ENCODE measurements around the gene SORT1. TPM values are rescaled to one million over a fixed set of nuclear protein-coding genes. Genes with fewer than 3 reads are reported as not detected.

Gene SORT1
- total RNA-seq, 4 donors from 2014 or later = 92.6 to 136 (median 134) TPM

GRCh38 chr1:109263234-109263596, 134.5 kb downstream of the SORT1 start:
- WGBS = 77% methylated on average over 6 of the region's 12 CpGs
- DNase-seq (ENCODE audit: extremely low spot score) = no peak
- H3K4me3 ChIP-seq = no peak overlapping the region
- H3K4me1 ChIP-seq = peaks cover 4 to 22% (median 17%) of the 10 kb centered on the region in 4 donors
- H3K27me3 ChIP-seq = no peaks in the 10 kb centered on the region
- no peaks in the 10 kb centered on the region for H3K9me3 ChIP-seq
- intact Hi-C loops (cut with DNase I) = loop anchor here (5.0 kb wide), 1 partner anchor 139 kb away; no protein-coding TSS in a partner anchor
- H3K27ac ChIP-seq (replicated peaks in 1 of 4) = peak overlapping the region in 3 of 4 donors; percentile 26 to 53 (median 40)
- peaks cover 0 to 79% (median 40%) of the 10 kb centered on the region in 4 donors for H3K36me3 ChIP-seq
- TF ChIP-seq, protein P1, sequence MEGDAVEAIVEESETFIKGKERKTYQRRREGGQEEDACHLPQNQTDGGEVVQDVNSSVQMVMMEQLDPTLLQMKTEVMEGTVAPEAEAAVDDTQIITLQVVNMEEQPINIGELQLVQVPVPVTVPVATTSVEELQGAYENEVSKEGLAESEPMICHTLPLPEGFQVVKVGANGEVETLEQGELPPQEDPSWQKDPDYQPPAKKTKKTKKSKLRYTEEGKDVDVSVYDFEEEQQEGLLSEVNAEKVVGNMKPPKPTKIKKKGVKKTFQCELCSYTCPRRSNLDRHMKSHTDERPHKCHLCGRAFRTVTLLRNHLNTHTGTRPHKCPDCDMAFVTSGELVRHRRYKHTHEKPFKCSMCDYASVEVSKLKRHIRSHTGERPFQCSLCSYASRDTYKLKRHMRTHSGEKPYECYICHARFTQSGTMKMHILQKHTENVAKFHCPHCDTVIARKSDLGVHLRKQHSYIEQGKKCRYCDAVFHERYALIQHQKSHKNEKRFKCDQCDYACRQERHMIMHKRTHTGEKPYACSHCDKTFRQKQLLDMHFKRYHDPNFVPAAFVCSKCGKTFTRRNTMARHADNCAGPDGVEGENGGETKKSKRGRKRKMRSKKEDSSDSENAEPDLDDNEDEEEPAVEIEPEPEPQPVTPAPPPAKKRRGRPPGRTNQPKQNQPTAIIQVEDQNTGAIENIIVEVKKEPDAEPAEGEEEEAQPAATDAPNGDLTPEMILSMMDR (IDR thresholded peaks at IDR 0.05) = no peak
- TF ChIP-seq POLR2A (IDR thresholded peaks at IDR 0.05; ENCODE audit: low read depth) (no peak), EP300 (IDR thresholded peaks at IDR 0.05) (no peak), POLR2AphosphoS5 (IDR thresholded peaks at IDR 0.05) (no peak)

GRCh38 chr1:109262231-109263055, 135.3 kb downstream of the SORT1 start:
- intact Hi-C loops (cut with DNase I) = loop anchor here (5.0 kb wide), 1 partner anchor 140 kb away; no protein-coding TSS in a partner anchor
- no peak for DNase-seq (ENCODE audit: extremely low spot score)
- H3K9me3 ChIP-seq = no peaks in the 10 kb centered on the region
- TF ChIP-seq EP300 (IDR thresholded peaks at IDR 0.05) (no peak), POLR2AphosphoS5 (IDR thresholded peaks at IDR 0.05) (no peak), POLR2A (IDR thresholded peaks at IDR 0.05; ENCODE audit: low read depth) (no peak)
- TF ChIP-seq, protein P1 (IDR thresholded peaks at IDR 0.05) = no peak
- no peak overlapping the region for H3K4me3 ChIP-seq
- peak overlapping the region in 3 of 4 donors; percentile 26 to 53 (median 40) for H3K27ac ChIP-seq (replicated peaks in 1 of 4)
- peaks cover 4 to 22% (median 17%) of the 10 kb centered on the region in 4 donors for H3K4me1 ChIP-seq
- H3K36me3 ChIP-seq = peaks cover 0 to 71% (median 36%) of the 10 kb centered on the region in 4 donors
- WGBS = 88% methylated on average over 10 of the region's 22 CpGs
- H3K27me3 ChIP-seq = no peaks in the 10 kb centered on the region

DNA sequence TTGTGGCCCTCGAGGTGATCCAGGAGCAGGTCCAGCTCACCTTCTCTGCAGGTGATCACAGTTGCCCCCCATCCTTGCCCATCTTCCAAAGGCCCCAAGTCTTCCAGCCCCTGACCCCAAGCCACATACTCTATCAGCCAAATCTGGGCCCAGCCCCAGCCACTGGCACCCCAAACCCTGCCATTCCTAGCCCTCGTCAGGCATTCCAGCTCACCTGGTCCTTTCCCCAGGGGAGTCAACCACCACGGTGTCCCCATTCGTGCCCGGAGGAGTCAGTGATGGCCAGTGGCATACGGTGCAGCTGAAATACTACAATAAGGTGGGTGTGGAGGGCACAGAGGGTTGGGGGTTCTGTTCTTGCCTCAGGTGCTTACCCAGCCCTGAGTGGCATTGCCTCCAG, 136.1 kb downstream of the SORT1 start:
- 87% methylated on average over 6 of the region's 6 CpGs for WGBS
- no peaks in the 10 kb centered on the region for H3K9me3 ChIP-seq
- peaks cover 4 to 22% (median 17%) of the 10 kb centered on the region in 4 donors for H3K4me1 ChIP-seq
- DNase-seq (ENCODE audit: extremely low spot score) = no peak
- H3K36me3 ChIP-seq = peaks cover 0 to 62% (median 34%) of the 10 kb centered on the region in 4 donors
- intact Hi-C loops (cut with DNase I) = loop anchor here (5.0 kb wide), 1 partner anchor 141 kb away; no protein-coding TSS in a partner anchor
- H3K4me3 ChIP-seq = no peak overlapping the region
- no peaks in the 10 kb centered on the region for H3K27me3 ChIP-seq
- no peak overlapping the region for H3K27ac ChIP-seq (replicated peaks in 1 of 4)
- TF ChIP-seq POLR2AphosphoS5 (IDR thresholded peaks at IDR 0.05) (no peak), POLR2A (IDR thresholded peaks at IDR 0.05; ENCODE audit: low read depth) (no peak), EP300 (IDR thresholded peaks at IDR 0.05) (no peak)
- TF ChIP-seq, protein P1 (IDR thresholded peaks at IDR 0.05) = no peak

DNA sequence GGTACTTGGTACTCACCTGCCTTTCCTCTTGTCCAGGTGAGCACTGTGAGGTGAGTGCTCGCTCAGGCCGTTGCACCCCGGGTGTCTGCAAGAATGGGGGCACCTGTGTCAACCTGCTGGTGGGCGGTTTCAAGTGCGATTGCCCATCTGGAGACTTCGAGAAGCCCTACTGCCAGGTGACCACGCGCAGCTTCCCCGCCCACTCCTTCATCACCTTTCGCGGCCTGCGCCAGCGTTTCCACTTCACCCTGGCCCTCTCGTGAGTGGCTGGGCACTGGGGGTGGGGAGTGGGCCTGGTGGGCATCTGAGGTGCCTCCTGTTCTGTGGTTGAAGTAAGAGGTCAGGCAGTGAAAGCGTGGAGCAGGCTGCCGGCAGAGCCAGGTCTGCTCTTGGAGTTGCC, 136.7 kb downstream of the SORT1 start:
- no peak for DNase-seq (ENCODE audit: extremely low spot score)
- intact Hi-C loops (cut with DNase I) = loop anchor here (5.0 kb wide), 1 partner anchor 141 kb away; no protein-coding TSS in a partner anchor
- Histone ChIP-seq H3K36me3 (peaks cover 0 to 59% (median 34%) of the 10 kb centered on the region in 4 donors), H3K4me1 (peaks cover 4 to 25% (median 19%) of the 10 kb centered on the region in 4 donors), H3K27ac (replicated peaks in 1 of 4) (no peak overlapping the region), H3K27me3 (no peaks in the 10 kb centered on the region), H3K4me3 (no peak overlapping the region), H3K9me3 (no peaks in the 10 kb centered on the region)
- 78% methylated on average over 11 of the region's 16 CpGs for WGBS
- TF ChIP-seq EP300 (IDR thresholded peaks at IDR 0.05) (no peak), POLR2A (IDR thresholded peaks at IDR 0.05; ENCODE audit: low read depth) (no peak), POLR2AphosphoS5 (IDR thresholded peaks at IDR 0.05) (no peak)
- TF ChIP-seq, protein P1 (IDR thresholded peaks at IDR 0.05) = no peak
